HG03457 (cell line): ENCODE data around the gene ECHDC3.

Experiments used
- ATAC-seq: cut with Tn5 transposase; IDR thresholded peaks from one replicate; pipeline ENCODE4 v1.9.1; 2021; ENCODE audit warnings: moderate number of reproducible peaks; ENCODE audit not compliant: unreplicated experiment

ECHDC3 gene

GRCh38 chr10:11808808-11809207, 66.6 kb downstream of the ECHDC3 start:
- ATAC-seq, result no peak

- ATAC-seq, result no peak
Observed at GRCh38 chr10:11810313-11810766, 68.2 kb downstream of the ECHDC3 start.

GRCh38 chr10:11810973-11811372, 68.8 kb downstream of the ECHDC3 start:
- ATAC-seq, result no peak

GRCh38 chr10:11813177-11813576, 71.0 kb downstream of the ECHDC3 start:
- ATAC-seq, result no peak
